Keratinocyte (primary cell): ENCODE data around the gene HMG20A.

Experiments
- CTCF ChIP-seq, 3 experiments: IDR thresholded peaks in 1 of 3; conservative IDR thresholded peaks in 1 of 3; optimal IDR thresholded peaks in 1 of 3; 2 replicates in 2 of 3; 3 replicates in 1 of 3; pipeline versions ENCODE3 to v1.5.1; 2011; ENCODE audit warnings: low read length in 3 of 3, mild to moderate bottlenecking in 3 of 3, moderate library complexity in 2 of 3, control low read depth in 1 of 3, inconsistent platforms in 1 of 3; ENCODE audit not compliant: insufficient read depth in 2 of 3; ENCODE audit errors: extremely low read depth in 1 of 3
- EZH2 ChIP-seq: IDR thresholded peaks from one replicate; pipeline ENCODE4 v1.6.1; 2012; ENCODE audit warnings: inconsistent platforms, mild to moderate bottlenecking, low read length, moderate library complexity

GRCh38 chr15:77500989-77501388 lies 80.3 kb downstream of the HMG20A start:
- TF ChIP-seq CTCF (optimal IDR thresholded peaks at IDR 0.05 in 1 of 3, IDR thresholded peaks at IDR 0.05 in 1 of 3, conservative IDR thresholded peaks at IDR 0.05 in 1 of 3; ENCODE audit: extremely low read depth in 1 of 3, insufficient read depth in 2 of 3, low read length in 3 of 3) (no peak), EZH2 (no peak)
